GM21576 (cell line): ENCODE data around the gene LRRC66.

Experiments
- ATAC-seq: cut with Tn5 transposase; IDR thresholded peaks from one replicate; pipeline ENCODE4 v1.9.1; 2021; ENCODE audit warnings: mild to moderate bottlenecking, moderate library complexity; ENCODE audit not compliant: unreplicated experiment

Gene LRRC66

DNA sequence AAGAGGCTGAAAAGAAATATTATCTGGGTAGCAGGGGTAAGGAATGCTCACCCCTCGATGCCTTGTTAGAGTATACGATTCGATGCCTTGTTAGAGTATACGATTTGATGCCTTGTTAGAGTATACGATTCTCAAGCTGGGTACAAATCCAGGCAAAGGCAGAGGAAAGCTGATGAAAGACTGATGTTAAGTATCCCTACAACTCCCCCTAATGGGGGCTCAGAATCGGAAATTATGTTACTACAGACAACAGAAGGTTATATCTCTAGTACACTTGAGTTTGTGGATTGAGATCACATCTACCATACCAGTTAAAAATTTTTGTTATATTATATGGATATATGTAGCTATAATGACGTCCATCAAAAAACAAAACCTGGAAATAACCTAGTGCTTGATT lies 4.8 kb downstream of the LRRC66 start:
- ATAC-seq: no peak

DNA sequence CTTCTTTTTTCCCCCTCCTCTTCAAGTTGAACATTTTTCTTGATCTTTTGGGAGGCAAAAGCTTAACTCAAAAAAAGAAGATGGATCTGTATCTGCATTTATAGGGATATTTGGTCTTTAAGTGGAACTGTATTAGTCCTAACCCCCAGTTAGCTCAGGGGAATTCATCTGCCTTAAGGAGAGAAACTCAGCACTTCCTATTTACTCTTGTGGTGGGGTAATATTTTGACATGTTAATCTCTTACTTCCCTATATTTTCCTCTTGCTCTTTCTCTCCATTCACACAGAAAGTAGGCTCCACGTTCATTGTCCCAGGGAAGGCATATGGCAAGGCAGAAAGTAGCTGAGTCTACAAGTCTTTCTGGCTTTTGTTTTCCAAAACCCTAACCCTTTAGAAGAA lies 5.3 kb downstream of the LRRC66 start:
- no peak for ATAC-seq

DNA sequence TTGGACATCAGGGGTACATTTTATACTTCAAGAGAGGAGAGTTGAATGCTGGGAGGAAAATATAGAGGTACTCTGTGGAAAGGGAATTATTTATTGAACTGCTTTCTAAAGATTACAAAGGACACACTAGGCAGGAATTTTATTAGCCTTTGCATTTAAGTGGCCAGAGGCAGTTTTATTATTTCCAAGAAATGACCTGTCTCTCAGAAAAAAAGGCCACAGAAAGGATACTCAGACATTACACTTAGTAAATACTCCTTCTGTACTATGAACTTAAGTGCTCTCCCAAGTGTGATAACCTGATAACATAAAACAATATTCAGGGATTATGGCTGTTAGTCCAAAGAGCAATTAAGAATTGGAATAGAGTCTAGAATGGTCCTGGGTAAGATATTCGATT lies 7.5 kb downstream of the LRRC66 start:
- no peak for ATAC-seq

DNA sequence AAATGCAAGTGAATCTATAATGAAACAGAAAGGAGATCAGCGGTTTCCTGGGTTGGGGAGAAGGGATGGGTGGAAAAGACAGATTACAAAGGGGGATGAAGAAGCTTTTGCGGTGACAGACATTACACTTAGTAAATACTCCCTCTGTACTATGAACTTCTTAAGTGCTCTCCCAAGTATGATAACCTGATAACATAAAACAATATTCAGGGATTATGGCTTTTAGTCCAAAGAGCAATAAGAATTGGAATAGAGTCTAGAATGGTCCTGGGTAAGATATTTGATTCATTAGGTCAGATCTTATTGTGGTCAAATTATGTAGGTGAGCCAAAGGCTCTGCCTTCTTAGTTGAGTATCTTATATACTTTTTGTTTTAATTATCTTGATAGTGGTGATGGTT lies 9.2 kb downstream of the LRRC66 start:
- no peak for ATAC-seq

DNA sequence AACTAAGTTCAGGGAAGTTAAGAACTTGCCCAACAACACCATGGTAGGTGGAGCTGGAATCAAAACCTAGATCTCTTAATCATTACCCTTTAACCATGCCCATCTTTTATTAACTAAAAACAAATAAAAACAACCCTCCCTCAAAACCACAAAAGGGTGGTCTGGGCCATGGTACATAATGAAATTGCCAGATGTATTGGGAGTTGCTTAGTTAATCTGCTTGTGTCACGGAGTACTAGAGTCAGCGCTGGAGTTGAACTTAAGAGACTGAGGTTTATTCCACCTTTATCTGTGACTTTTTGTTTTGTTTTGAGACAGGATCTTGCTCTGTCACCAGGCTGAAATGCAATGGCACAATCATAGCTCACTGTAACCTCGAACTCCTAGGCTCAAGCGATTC lies 13.3 kb downstream of the LRRC66 start:
- ATAC-seq: no peak

DNA sequence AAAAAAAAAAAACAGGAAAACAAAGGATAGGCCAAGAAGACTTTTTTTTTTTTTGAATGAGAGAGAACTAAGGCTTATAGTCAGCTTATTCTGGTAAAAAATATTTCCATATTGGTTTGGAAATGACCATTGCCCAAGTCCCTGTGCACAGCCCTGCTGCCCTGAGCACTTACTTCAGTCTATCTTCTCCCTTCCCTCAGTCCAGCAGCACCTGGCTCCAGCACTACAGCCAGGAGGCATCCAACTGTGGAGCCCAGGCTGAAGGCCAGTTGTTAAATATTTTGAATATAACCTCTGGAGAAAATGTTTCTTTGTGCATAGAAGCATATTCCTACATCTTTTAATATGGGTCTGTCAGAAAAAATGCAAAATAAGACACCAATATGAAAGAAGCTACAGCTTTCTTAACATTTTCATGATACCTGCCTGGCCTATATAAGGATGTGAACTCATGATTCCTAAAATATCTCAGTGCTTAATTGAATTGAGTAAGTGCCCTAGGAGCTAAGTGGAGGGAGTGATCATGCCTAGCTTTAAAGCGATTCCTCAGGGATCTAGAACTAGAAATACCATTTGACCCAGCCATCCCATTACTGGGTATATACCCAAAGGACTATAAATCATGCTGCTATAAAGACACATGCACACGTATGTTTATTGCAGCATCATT lies 14.4 kb downstream of the LRRC66 start:
- no peak for ATAC-seq

DNA sequence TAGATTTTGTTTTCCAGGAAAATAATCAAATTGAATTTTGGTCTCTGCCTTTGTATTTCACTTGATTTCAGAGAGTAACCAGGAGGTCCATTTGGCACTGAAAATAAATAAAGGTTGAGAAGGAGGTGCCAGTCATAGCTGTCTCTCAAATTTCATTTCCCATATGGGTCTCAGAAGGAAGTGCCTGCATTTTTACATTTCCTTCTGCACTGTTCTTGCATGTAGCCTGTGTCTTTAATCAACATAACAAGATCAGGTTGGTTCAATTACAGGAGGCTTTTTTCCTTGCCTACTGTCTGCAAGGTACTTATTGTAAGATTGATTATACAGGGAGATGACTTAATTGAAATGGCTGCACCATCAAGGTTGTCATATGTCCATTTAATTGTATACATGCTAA lies 15.7 kb downstream of the LRRC66 start:
- ATAC-seq: no peak

GRCh38 chr4:52001616-52002015 lies 18.5 kb downstream of the LRRC66 start:
- ATAC-seq: no peak

GRCh38 chr4:51999250-51999649 lies 20.9 kb downstream of the LRRC66 start:
- ATAC-seq: no peak

DNA sequence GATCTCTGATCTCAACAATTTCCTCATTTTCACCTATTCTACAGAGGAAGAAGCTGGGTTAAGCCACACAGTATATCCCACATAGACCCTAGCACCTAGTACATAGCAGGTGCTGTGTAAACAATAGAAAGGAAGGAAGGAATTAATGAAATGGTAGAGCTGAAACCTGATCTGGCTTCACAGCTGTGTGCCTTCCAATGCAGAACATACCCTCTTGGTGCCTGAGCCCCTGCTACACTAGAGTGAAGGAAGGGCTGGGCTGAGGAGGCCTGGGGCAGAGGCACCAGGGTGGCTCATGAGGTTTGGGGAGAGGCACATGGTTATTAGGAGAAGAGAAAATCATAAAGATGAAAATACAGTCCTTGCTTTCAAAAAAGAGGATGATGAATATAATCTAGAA lies 21.3 kb downstream of the LRRC66 start:
- ATAC-seq: no peak

GRCh38 chr4:51997647-51998046 lies 22.5 kb downstream of the LRRC66 start:
- no peak for ATAC-seq

- ATAC-seq: no peak
Measured at GRCh38 chr4:51995647-51996220, 24.4 kb downstream of the LRRC66 start.

GRCh38 chr4:51965862-51966261 lies 54.3 kb downstream of the LRRC66 start:
- ATAC-seq: no peak

DNA sequence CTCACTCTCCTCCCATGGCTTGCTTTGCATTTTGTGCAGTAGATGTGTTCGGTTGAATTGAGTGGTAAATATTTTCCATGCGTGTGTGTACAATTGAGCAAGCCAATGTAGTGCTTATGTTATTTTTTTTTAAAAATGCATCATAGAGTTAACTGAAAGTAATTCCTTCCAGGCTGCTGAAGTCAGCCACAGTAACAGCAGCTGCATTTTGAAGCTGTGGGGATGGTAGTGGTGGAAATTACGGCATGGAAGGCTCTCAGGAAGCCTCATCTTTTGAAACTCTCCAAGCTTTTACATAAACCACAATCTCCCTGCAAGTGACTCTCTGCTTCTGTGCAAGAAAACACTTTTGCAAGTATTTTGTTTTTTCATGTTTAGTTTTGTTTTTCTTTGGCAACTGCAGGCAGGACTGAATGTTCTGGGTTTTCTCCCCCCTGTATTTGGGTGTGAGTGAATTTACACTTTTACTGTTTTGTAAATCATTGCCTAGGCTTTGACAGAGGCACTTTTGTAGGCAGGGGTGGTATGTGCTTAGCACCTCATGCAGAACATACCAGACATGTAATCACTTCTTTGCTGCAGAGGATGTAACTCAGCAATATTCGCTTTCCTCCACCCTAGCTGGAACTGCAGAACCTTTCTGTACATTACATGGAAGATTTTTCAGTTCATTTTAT lies 56.2 kb downstream of the LRRC66 start:
- no peak for ATAC-seq

- ATAC-seq: no peak
Measured at GRCh38 chr4:51960486-51960885, 59.7 kb downstream of the LRRC66 start.

- no peak for ATAC-seq
Measured at GRCh38 chr4:51958199-51958968, 61.8 kb downstream of the LRRC66 start.
